ENCODE measurements around the gene PTBP3. TPM values are rescaled to one million over a fixed set of nuclear protein-coding genes. Genes with fewer than 3 reads are reported as not detected.

Gene PTBP3
- total and polyA plus RNA-seq, 2 of the 13 experiments (the other 11 are each of a cell fraction or from before 2014, with no cell fraction given), result 52.8 to 61.1 TPM

GRCh38 chr9:112325600-112325999, 7.8 kb downstream of the PTBP3 start (continued):
- TF ChIP-seq ZBTB40 (IDR thresholded peaks at IDR 0.05), result no peak
- no peak for TF ChIP-seq ZBTB40 (CRISPR knock-in tag; IDR thresholded peaks at IDR 0.05)
- TF ChIP-seq JUNB (CRISPR knock-in tag; IDR thresholded peaks at IDR 0.05; ENCODE audit: borderline replicate concordance), result no peak
- peak; percentile 46 for TF ChIP-seq ZNF770 (CRISPR knock-in tag; IDR thresholded peaks at IDR 0.05)
- TF ChIP-seq FOXK1 (CRISPR knock-in tag; IDR thresholded peaks at IDR 0.05; ENCODE audit: borderline replicate concordance, low read depth), result no peak
